RWPE2 (cell line): ENCODE data around the gene NMRAL1.

Experiments used
- ATAC-seq: fragments of 200-7000 bp; cut with Tn5 transposase; 3 replicates; pipeline ENCODE4 v1.9.1; 2021; ENCODE audit warnings: low read depth
- DNase-seq: peaks from one replicate; pipeline ENCODE4 v3.0.0-alpha.2; 2020; ENCODE audit warnings: low spot score
- H3K27ac ChIP-seq: fragments of 450-650 bp; 2 replicates; pipeline ENCODE4 v1.5.1; 2017; ENCODE audit warnings: mild to moderate bottlenecking; ENCODE audit not compliant: poor library complexity, severe bottlenecking
- H3K27me3 ChIP-seq: fragments of 250-450 bp; sonication (Bioruptor Pico); 2 replicates; pipeline ENCODE4 v1.5.1; 2021; ENCODE audit warnings: mild to moderate bottlenecking, moderate library complexity; ENCODE audit not compliant: insufficient read depth, poor library complexity, severe bottlenecking
- H3K36me3 ChIP-seq: fragments of 250-450 bp; sonication (Bioruptor Pico); 2 replicates; pipeline ENCODE4 v1.5.1; 2020; ENCODE audit warnings: low read depth, mild to moderate bottlenecking, moderate library complexity
- H3K4me1 ChIP-seq: fragments of 250-450 bp; sonication (Bioruptor Pico); 2 replicates; pipeline ENCODE4 v1.5.1; 2021; ENCODE audit warnings: mild to moderate bottlenecking, moderate library complexity; ENCODE audit not compliant: insufficient read depth, poor library complexity, severe bottlenecking
- H3K4me3 ChIP-seq: fragments of 250-450 bp; sonication (Bioruptor Pico); 2 replicates; pipeline ENCODE4 v1.5.1; 2021; ENCODE audit warnings: mild to moderate bottlenecking, moderate library complexity; ENCODE audit not compliant: severe bottlenecking
- H3K9me3 ChIP-seq: fragments of 250-450 bp; sonication (Bioruptor Pico); 2 replicates; pipeline ENCODE4 v1.5.1; 2021; ENCODE audit warnings: mild to moderate bottlenecking, moderate library complexity; ENCODE audit not compliant: severe bottlenecking
- TF ChIP-seq, protein P1 (sequence below): fragments of 450-650 bp; IDR thresholded peaks from one replicate; pipeline ENCODE4 v1.5.1; 2017; ENCODE audit warnings: mild to moderate bottlenecking, moderate library complexity; ENCODE audit not compliant: poor library complexity, severe bottlenecking

The NMRAL1 gene

DNA sequence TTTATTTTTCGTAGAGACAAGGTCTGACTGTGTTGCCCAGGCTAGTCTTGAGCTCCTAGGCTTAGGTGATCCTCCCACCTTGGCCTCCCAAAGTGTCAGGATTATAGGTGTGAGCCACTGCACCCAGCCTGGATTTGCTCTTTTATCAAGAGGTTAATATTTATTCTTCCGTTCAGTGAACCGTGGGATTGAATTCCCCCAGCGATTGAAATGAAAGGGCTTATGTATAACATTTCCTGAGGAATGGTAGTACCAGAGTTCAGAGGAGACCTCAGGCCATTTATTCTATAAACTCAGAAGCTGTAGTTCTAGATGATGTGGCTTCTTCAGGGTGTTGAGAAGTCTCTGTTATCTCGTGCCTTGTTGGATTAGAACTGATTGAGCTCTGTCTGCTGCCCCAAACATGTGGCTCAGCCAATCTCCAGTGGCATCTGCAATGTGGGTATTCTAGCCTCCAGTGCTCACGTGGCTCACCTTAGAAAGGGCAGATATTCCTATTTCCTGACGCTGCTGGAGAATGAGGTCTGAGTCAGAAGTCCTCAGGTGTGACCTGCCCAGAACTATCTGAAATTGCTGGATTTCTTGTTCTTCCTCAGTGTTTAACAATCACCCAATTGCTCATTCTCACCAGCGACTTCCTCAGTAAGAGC is 24.2 kb upstream of the NMRAL1 start:
- ATAC-seq (peak; percentile 50), DNase-seq (no peak)
- Histone ChIP-seq H3K9me3 (no peaks in the 10 kb centered on the region), H3K27me3 (no peaks in the 10 kb centered on the region), H3K36me3 (peaks cover 10% of the 10 kb centered on the region), H3K4me1 (peaks cover 77% of the 10 kb centered on the region), H3K4me3 (no peak overlapping the region), H3K27ac (peak overlapping the region; percentile 97)
- TF ChIP-seq, protein P1, sequence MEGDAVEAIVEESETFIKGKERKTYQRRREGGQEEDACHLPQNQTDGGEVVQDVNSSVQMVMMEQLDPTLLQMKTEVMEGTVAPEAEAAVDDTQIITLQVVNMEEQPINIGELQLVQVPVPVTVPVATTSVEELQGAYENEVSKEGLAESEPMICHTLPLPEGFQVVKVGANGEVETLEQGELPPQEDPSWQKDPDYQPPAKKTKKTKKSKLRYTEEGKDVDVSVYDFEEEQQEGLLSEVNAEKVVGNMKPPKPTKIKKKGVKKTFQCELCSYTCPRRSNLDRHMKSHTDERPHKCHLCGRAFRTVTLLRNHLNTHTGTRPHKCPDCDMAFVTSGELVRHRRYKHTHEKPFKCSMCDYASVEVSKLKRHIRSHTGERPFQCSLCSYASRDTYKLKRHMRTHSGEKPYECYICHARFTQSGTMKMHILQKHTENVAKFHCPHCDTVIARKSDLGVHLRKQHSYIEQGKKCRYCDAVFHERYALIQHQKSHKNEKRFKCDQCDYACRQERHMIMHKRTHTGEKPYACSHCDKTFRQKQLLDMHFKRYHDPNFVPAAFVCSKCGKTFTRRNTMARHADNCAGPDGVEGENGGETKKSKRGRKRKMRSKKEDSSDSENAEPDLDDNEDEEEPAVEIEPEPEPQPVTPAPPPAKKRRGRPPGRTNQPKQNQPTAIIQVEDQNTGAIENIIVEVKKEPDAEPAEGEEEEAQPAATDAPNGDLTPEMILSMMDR: no peak

DNA sequence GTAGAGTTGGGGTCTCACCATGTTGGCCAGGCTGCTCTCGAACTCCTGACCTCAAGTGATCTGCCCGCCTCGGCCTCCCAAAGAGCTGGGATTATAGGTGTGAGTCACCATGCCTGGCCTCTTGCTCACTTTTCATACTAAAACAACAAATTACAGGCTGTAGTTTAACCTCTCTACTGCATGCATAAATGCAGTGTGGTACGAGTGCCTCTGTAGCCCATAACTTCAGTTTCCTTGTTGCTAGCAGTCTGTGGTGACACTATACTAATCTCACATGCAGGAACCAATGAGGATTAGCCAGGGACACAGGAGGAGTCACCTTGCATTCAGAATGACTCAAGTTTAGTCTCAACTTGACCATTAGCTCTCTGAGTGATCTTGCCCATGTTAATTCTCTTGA is 21.9 kb upstream of the NMRAL1 start:
- H3K36me3 ChIP-seq: peaks cover 14% of the 10 kb centered on the region
- H3K4me1 ChIP-seq: peaks cover 72% of the 10 kb centered on the region
- TF ChIP-seq, protein P1: no peak
- no peaks in the 10 kb centered on the region for H3K9me3 ChIP-seq
- DNase-seq (no peak), ATAC-seq (peak; percentile 35)
- H3K27ac ChIP-seq: peak overlapping the region; percentile 97
- no peaks in the 10 kb centered on the region for H3K27me3 ChIP-seq
- no peak overlapping the region for H3K4me3 ChIP-seq

DNA sequence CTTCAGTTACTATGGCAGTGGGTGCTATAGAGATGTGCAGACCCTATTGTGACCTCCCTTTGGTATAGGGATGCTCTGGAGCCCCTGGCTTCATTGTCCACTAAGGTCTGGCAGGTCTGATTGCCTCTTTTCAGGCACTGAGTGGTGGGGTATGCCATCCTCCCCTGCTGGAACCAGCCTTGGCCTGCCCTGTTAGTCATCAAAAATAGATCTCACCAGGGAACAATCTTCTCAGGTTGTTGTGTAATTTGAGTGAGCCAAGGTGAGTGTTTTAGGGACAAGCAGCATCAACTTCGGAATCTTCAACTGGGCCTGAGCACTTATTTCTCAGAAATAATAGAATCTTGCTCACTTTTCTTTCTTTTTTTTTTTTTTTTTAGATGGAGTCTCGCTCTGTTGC is 21.3 kb upstream of the NMRAL1 start:
- ATAC-seq: peak; percentile 56

DNA sequence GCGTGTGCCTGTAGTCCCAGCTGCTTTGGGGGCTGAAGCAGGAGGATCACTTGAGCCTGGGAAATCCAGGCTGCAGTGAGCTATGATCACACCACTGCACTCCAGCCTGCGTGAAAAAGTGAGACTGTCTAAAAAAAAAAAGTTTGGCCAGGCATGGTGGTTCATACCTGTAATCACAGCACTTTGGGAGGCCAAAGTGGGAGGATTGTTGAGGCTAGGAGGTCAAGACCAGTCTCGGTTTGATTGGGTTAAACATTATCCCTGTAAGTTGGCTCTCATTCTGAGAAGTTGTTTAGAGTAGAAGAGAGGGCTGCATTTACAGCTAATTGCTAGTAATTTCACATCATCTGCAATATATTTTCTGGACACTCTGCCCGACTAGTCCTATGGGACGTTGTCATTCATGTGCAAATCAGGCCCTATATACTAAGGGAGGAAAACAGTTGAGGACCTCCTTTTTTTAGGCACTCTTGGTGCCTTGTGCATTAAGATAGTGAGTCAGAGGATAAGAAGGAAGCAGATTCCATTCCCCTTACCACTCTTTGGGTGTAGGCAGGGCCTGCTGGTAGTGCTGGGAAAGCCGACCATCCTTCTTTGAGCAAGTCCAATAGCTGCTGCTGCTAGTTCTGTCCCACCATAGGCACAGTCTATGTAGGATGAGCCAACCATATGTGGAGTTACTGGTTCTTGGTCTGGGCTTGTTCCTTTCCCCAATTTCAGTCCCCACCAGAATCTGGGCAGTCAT is 20.5 kb upstream of the NMRAL1 start:
- peak overlapping the region; percentile 97 for H3K27ac ChIP-seq
- no peak overlapping the region for H3K4me3 ChIP-seq
- no peaks in the 10 kb centered on the region for H3K9me3 ChIP-seq
- peaks cover 58% of the 10 kb centered on the region for H3K4me1 ChIP-seq
- ATAC-seq (peak; percentile 76), DNase-seq (no peak)
- TF ChIP-seq, protein P1: no peak
- no peaks in the 10 kb centered on the region for H3K27me3 ChIP-seq
- H3K36me3 ChIP-seq: peaks cover 24% of the 10 kb centered on the region

More for the DNA sequence above, 21.3 kb upstream of the NMRAL1 start:
- Histone ChIP-seq H3K27ac (peak overlapping the region; percentile 97), H3K36me3 (peaks cover 18% of the 10 kb centered on the region), H3K9me3 (no peaks in the 10 kb centered on the region), H3K4me1 (peaks cover 67% of the 10 kb centered on the region), H3K27me3 (no peaks in the 10 kb centered on the region), H3K4me3 (no peak overlapping the region)
- no peak for DNase-seq
- TF ChIP-seq, protein P1: no peak

DNA sequence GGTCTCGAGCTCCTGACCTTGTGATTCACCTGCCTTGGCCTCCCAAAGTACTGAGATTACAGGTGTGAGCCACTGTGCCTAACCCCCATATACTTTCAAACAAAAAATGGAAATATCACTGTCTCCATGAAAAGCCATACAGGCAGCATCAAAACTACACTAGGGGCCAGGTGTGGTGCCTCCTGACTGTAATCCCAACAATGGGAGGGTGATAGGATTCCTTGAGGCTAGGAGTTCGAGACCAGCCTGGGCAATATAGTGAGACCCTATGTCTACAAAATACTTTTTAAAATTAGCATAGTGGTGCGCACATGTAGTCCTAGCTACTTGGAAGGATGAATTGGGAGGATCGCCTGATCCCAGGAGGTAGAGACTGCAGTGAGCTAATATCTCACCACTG is 17.5 kb upstream of the NMRAL1 start:
- Histone ChIP-seq H3K27ac (no peak overlapping the region), H3K9me3 (no peaks in the 10 kb centered on the region), H3K4me3 (no peak overlapping the region), H3K27me3 (no peaks in the 10 kb centered on the region), H3K36me3 (peaks cover 39% of the 10 kb centered on the region), H3K4me1 (peaks cover 54% of the 10 kb centered on the region)
- ATAC-seq (no peak), DNase-seq (no peak)
- TF ChIP-seq, protein P1: no peak
